MM.1S (cell line): ENCODE measurements around the gene OR10A5.

Experiments
- CTCF ChIP-seq: fragments of 300-600 bp; sonication (generic); IDR thresholded peaks from 2 replicates; pipeline ENCODE4 v1.5.1; 2016; ENCODE audit warnings: antibody characterized with exemption, low read length, mixed read lengths
- EZH2 ChIP-seq: fragments of 300-600 bp; sonication (generic); optimal IDR thresholded peaks from 2 replicates; pipeline ENCODE3; 2017; ENCODE audit warnings: low read depth, mild to moderate bottlenecking, antibody characterized with exemption, low read length, mixed read lengths
- EZH2phosphoT487 ChIP-seq: fragments of 300-600 bp; sonication (generic); IDR thresholded peaks from 2 replicates; pipeline ENCODE4 v1.6.1; 2018; ENCODE audit warnings: antibody characterized with exemption, low read length

GRCh38 chr11:6888830-6889229 is 43.3 kb downstream of the OR10A5 start:
- no peak for TF ChIP-seq CTCF
- no peak for TF ChIP-seq EZH2phosphoT487
- no peak for TF ChIP-seq EZH2
